Mesenchymal stem cell (in vitro differentiated cells and primary cell): ENCODE results near the gene SBSN.

Experiments used
- DNase-seq: peaks from one replicate; pipeline ENCODE4 v3.0.0-alpha.2; 2013
- H2AFZ ChIP-seq: one replicate; pipeline ENCODE4 v1.6.1; 2013; ENCODE audit warnings: low read depth, mild to moderate bottlenecking, control low read depth, inconsistent platforms, low read length, moderate library complexity
- H2AK5ac ChIP-seq: 2 replicates; pipeline ENCODE4 v1.6.1; 2013; ENCODE audit warnings: low read length, moderate library complexity, mild to moderate bottlenecking, inconsistent platforms; ENCODE audit not compliant: severe bottlenecking
- H2BK120ac ChIP-seq: one replicate; pipeline ENCODE4 v1.6.1; 2013; ENCODE audit warnings: low read depth, mild to moderate bottlenecking, inconsistent platforms, low read length, moderate library complexity
- H2BK12ac ChIP-seq, 2 experiments: one replicate each; pipeline ENCODE4 v1.6.1; 2013; ENCODE audit warnings: inconsistent platforms in 2 of 2, low read length in 2 of 2, mild to moderate bottlenecking in 2 of 2, moderate library complexity in 2 of 2, control low read depth in 1 of 2
- H2BK15ac ChIP-seq: one replicate; pipeline ENCODE4 v1.6.1; 2013; ENCODE audit warnings: mild to moderate bottlenecking, low read depth, inconsistent platforms; ENCODE audit not compliant: poor library complexity, severe bottlenecking
- H2BK5ac ChIP-seq: 2 replicates; pipeline ENCODE4 v1.6.1; 2013; ENCODE audit warnings: low read depth, mild to moderate bottlenecking, low read length, control low read depth, inconsistent platforms; ENCODE audit not compliant: poor library complexity, severe bottlenecking
- H3K14ac ChIP-seq, 2 experiments: one replicate each; pipeline ENCODE4 v1.6.1; 2013; ENCODE audit warnings: inconsistent platforms in 2 of 2, low read length in 2 of 2, control low read depth in 1 of 2, mild to moderate bottlenecking in 1 of 2, moderate library complexity in 1 of 2
- H3K18ac ChIP-seq, 2 experiments: one replicate each; pipeline ENCODE4 v1.6.1; 2013; ENCODE audit warnings: inconsistent platforms in 2 of 2, low read length in 2 of 2, control low read depth in 1 of 2, low read depth in 1 of 2, mild to moderate bottlenecking in 1 of 2
- H3K23ac ChIP-seq, 2 experiments: one replicate each; pipeline ENCODE4 v1.6.1; 2013; ENCODE audit warnings: inconsistent platforms in 2 of 2, low read length in 2 of 2, mild to moderate bottlenecking in 2 of 2, moderate library complexity in 2 of 2, control low read depth in 1 of 2
- H3K27ac ChIP-seq: 2 replicates; pipeline ENCODE4 v1.5.1; 2013; ENCODE audit warnings: mild to moderate bottlenecking, moderate library complexity, low read length, control low read depth, inconsistent platforms; ENCODE audit not compliant: poor library complexity, severe bottlenecking
- H3K27me3 ChIP-seq, 2 experiments: 2 replicates each; pipeline versions ENCODE4 v1.6.1 to v1.7.0; 2013; ENCODE audit warnings: low read length in 2 of 2, mild to moderate bottlenecking in 2 of 2, moderate library complexity in 2 of 2, control low read depth in 1 of 2, inconsistent platforms in 1 of 2; ENCODE audit not compliant: control insufficient read depth in 1 of 2, insufficient read depth in 1 of 2
- H3K36me3 ChIP-seq, 2 experiments: 2 replicates each; pipeline versions ENCODE4 v1.6.1 to v1.7.0; 2013; ENCODE audit warnings: low read length in 2 of 2, control low read depth in 1 of 2, inconsistent platforms in 1 of 2, low read depth in 1 of 2, mild to moderate bottlenecking in 1 of 2; ENCODE audit not compliant: insufficient read depth in 2 of 2, control insufficient read depth in 1 of 2
- H3K4ac ChIP-seq, 2 experiments: one replicate each; pipeline ENCODE4 v1.6.1; 2013; ENCODE audit warnings: inconsistent platforms in 2 of 2, low read length in 2 of 2, mild to moderate bottlenecking in 2 of 2, moderate library complexity in 2 of 2, control low read depth in 1 of 2, low read depth in 1 of 2
- H3K4me1 ChIP-seq: 2 replicates; pipeline ENCODE4 v1.6.1; 2013; ENCODE audit warnings: low read depth, low read length, control low read depth; ENCODE audit not compliant: control insufficient read depth, insufficient read depth
- H3K4me2 ChIP-seq: 2 replicates; pipeline ENCODE4 v1.6.1; 2013; ENCODE audit warnings: low read length, mild to moderate bottlenecking, inconsistent platforms; ENCODE audit not compliant: poor library complexity, severe bottlenecking
- H3K4me3 ChIP-seq, 2 experiments: 2 replicates each; pipeline versions ENCODE4 v1.5.1 to v1.7.0; 2013; ENCODE audit warnings: low read length in 2 of 2, mild to moderate bottlenecking in 2 of 2, control low read depth in 1 of 2, low read depth in 1 of 2; ENCODE audit not compliant: insufficient read depth in 1 of 2
- H3K79me1 ChIP-seq: replicated peaks from 2 replicates; pipeline ENCODE4 v1.6.1; 2013; ENCODE audit warnings: mild to moderate bottlenecking, control low read depth, low read length, inconsistent platforms; ENCODE audit not compliant: poor library complexity, severe bottlenecking
- H3K9ac ChIP-seq: 2 replicates; pipeline ENCODE4 v1.7.0; 2013; ENCODE audit warnings: mild to moderate bottlenecking, low read length, moderate library complexity
- H3K9me3 ChIP-seq: 2 replicates; pipeline ENCODE4 v1.7.0; 2013; ENCODE audit warnings: mild to moderate bottlenecking, low read length; ENCODE audit not compliant: control insufficient read depth
- H4K8ac ChIP-seq: one replicate; pipeline ENCODE4 v1.6.1; 2013; ENCODE audit warnings: inconsistent platforms, mild to moderate bottlenecking, low read length, moderate library complexity
- H4K91ac ChIP-seq: one replicate; pipeline ENCODE4 v1.6.1; 2013; ENCODE audit warnings: mild to moderate bottlenecking, low read length, inconsistent platforms
- WGBS: methylation state at CpG from one replicate; pipeline ENCODE4 v1.1.7; 2013; ENCODE audit warnings: mixed read lengths; 5-methylcytosine and 5-hydroxymethylcytosine counted together

The SBSN gene

DNA sequence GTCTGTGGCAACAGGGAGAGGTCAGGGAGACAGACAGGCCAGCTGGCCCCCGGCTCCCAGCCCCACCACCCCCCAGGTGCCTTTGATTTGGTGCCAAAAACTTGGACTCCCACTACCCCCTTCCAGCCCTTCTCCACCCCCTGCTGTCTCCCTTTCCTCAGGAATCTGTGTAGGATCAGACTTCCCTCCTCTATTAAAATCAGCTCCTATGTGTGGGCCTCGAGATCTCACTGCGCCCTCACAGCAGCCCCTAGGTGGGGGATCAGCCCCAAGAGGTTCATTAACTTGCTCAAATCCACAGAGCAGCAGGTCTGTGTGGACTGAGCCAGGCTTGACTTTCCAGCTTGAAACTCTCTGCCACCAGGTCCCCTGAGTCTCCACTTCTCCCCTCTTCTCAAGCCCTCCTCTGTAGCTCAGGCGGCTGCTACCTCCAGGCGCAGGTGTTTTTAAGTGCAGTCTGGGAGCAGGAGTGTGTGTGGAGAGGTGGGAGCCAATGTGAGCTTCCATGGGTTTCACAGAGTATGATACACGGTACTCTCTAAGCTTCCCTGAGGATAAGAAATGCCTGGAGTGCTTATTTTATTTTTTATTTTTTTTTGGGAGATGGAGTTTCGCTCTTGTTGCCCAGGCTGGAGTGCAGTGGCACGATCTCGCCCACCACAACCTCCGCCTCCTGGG, 6.8 kb upstream of the SBSN start:
- no peak overlapping the region for H3K14ac ChIP-seq
- no peak overlapping the region for H3K18ac ChIP-seq
- no peak overlapping the region for H3K4me2 ChIP-seq
- no peak overlapping the region for H2BK5ac ChIP-seq
- 81% methylated on average over 10 of the region's 10 CpGs for WGBS
- no peak overlapping the region for H2BK15ac ChIP-seq
- no peak for DNase-seq
- no peak overlapping the region for H3K4ac ChIP-seq
- H2AK5ac ChIP-seq = no peak overlapping the region
- H3K79me1 ChIP-seq = no peaks in the 10 kb centered on the region
- H3K27me3 ChIP-seq = peaks cover 22 to 29% of the 10 kb centered on the region in 2 experiments
- no peak overlapping the region for H3K27ac ChIP-seq
- no peaks in the 10 kb centered on the region for H3K9me3 ChIP-seq
- no peak overlapping the region for H3K4me3 ChIP-seq
- H2AFZ ChIP-seq = no peak overlapping the region
- H4K8ac ChIP-seq = no peak overlapping the region
- H3K4me1 ChIP-seq = peaks cover 3% of the 10 kb centered on the region
- H3K9ac ChIP-seq = no peak overlapping the region
- no peak overlapping the region for H3K23ac ChIP-seq
- H4K91ac ChIP-seq = no peak overlapping the region
- no peak overlapping the region for H2BK120ac ChIP-seq
- H3K36me3 ChIP-seq = peaks cover 2% of the 10 kb centered on the region in 2 experiments
- no peak overlapping the region for H2BK12ac ChIP-seq

DNA sequence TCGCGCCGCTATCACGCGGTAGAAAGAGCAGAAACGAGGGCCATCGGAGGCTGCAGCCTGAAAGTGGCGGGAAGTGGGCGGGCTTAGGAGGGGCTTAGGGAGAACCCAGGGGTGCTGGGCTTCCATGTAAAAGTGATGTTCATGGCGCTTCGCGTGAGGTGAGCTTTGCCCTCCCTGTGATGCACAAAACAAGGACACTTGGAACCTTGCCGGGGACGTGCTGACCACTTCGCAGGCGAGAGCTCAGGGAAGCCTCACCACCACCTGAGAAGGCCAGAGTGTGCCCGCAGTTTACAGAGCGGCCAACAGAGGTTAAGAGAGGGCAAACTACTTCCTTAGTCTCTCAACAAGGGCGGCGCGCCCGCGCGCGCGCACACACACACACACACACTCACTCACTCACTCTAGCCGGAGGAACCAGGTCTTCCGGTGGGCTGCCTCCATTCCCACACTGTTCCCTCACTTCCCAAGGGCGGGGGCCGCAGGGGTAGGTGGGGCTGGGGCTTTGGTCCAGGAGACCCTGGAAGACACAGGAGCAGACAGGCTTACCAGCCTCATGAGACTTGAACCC, 5.8 kb upstream of the SBSN start:
- H3K4me2 ChIP-seq = no peak overlapping the region
- no peak overlapping the region for H3K18ac ChIP-seq
- no peak overlapping the region for H3K4ac ChIP-seq
- no peak overlapping the region for H2BK5ac ChIP-seq
- H3K9ac ChIP-seq = peak overlapping the region; percentile 53
- H3K9me3 ChIP-seq = no peaks in the 10 kb centered on the region
- H3K27me3 ChIP-seq = peaks cover 22 to 29% of the 10 kb centered on the region in 2 experiments
- no peak overlapping the region for H3K23ac ChIP-seq
- H3K79me1 ChIP-seq = no peaks in the 10 kb centered on the region
- H3K14ac ChIP-seq = no peak overlapping the region
- H2BK15ac ChIP-seq = no peak overlapping the region
- H4K8ac ChIP-seq = no peak overlapping the region
- peak; percentile 40 for DNase-seq
- peak overlapping the region in 1 of 2 experiments; percentile 66 for H3K4me3 ChIP-seq
- 41% methylated on average over 20 of the region's 30 CpGs for WGBS
- no peak overlapping the region for H4K91ac ChIP-seq
- H3K27ac ChIP-seq = no peak overlapping the region
- H3K36me3 ChIP-seq = no peaks in the 10 kb centered on the region
- H3K4me1 ChIP-seq = peaks cover 3% of the 10 kb centered on the region
- H2AK5ac ChIP-seq = no peak overlapping the region
- no peak overlapping the region for H2AFZ ChIP-seq
- no peak overlapping the region for H2BK12ac ChIP-seq
- H2BK120ac ChIP-seq = no peak overlapping the region

DNA sequence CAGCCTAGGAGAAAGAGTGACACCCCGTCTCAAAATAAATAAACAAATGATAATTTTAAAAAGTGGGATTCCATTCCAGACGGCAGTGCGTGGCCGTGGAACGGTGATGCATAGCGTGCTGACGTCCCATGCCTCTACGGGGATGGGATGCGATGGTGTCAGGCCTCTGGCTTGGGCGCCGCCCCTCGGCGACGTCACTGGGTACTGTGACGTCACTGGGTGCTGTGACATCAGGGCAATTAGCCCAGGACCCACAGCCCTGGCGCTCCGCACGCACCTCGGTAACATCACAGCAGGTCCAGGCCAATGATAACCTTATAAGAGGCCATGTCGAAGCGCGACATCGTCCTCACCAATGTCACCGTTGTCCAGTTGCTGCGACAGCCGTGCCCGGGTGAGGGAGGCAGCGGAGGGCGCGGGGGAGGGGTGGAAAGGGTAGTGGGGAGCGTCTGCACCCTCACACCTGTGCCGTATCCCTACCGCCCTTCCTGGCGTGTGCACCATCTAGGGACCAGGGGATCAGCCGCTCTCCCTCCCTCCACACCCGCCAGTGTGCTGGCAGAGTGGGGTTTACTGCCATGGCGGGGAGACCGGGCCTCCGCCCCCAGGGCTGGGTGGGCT, 5.2 kb upstream of the SBSN start, which contains the start of gene GAPDHS:
Gene GAPDHS (plus strand): TSS at position 256 of the 621 bp plus-strand sequence. CDS start 72 bp downstream, at position 328.
- Histone ChIP-seq H3K27me3 (peaks cover 22 to 29% of the 10 kb centered on the region in 2 experiments), H2BK120ac (no peak within 1 kb of the TSS), H3K9me3 (no peaks in the 10 kb centered on the region), H3K27ac (no peak within 1 kb of the TSS), H4K91ac (no peak within 1 kb of the TSS), H3K4ac (no peak within 1 kb of the TSS), H3K36me3 (no peaks in the 10 kb centered on the region), H2AFZ (no peak within 1 kb of the TSS), H2BK15ac (no peak within 1 kb of the TSS), H3K14ac (peak within 1 kb of the TSS in 1 of 2 experiments; percentile 53), H3K23ac (peak within 1 kb of the TSS in 1 of 2 experiments; percentile 34), H3K79me1 (no peaks in the 10 kb centered on the region), H4K8ac (no peak within 1 kb of the TSS), H3K4me2 (no peak within 1 kb of the TSS), H2BK12ac (no peak within 1 kb of the TSS), H2AK5ac (no peak within 1 kb of the TSS), H2BK5ac (no peak within 1 kb of the TSS), H3K4me1 (peaks cover 3% of the 10 kb centered on the region), H3K9ac (peak within 1 kb of the TSS; percentile 53), H3K18ac (no peak within 1 kb of the TSS), H3K4me3 (peak within 1 kb of the TSS in 1 of 2 experiments; percentile 66)
- DNase-seq = no peak
- 76% methylated on average over 37 of the region's 39 CpGs for WGBS

GRCh38 chr19:35531291-35531690, 3.2 kb upstream of the SBSN start:
- Histone ChIP-seq H2AK5ac (no peak overlapping the region), H3K4me2 (no peak overlapping the region), H2BK15ac (no peak overlapping the region), H2BK12ac (peak overlapping the region in 1 of 2 experiments; percentile 39), H3K79me1 (no peaks in the 10 kb centered on the region), H3K4me3 (no peak overlapping the region), H3K9ac (no peak overlapping the region), H2BK120ac (no peak overlapping the region), H4K8ac (no peak overlapping the region), H3K27ac (no peak overlapping the region), H3K4ac (no peak overlapping the region), H3K9me3 (no peaks in the 10 kb centered on the region), H3K4me1 (peaks cover 3% of the 10 kb centered on the region), H3K36me3 (no peaks in the 10 kb centered on the region), H3K27me3 (peaks cover 22 to 30% of the 10 kb centered on the region in 2 experiments), H2AFZ (no peak overlapping the region), H3K14ac (no peak overlapping the region), H4K91ac (peak overlapping the region; percentile 52), H3K18ac (no peak overlapping the region), H3K23ac (no peak overlapping the region), H2BK5ac (no peak overlapping the region)
- DNase-seq = no peak
- 51% methylated on average over 5 of the region's 6 CpGs for WGBS
